Left ventricle myocardium inferior (tissue), 1 donor: ENCODE measurements around the gene PLEKHG3. TPM values are rescaled to one million over a fixed set of nuclear protein-coding genes. Genes with fewer than 3 reads are reported as not detected.

Source experiments
- DNase-seq: peaks from one replicate; pipeline ENCODE4 v3.0.0-alpha.2; 2020
- H3K27ac ChIP-seq: fragments of 200-600 bp; replicated peaks from 2 replicates; pipeline ENCODE4 v1.8.0; 2021
- H3K27me3 ChIP-seq: fragments of 200-600 bp; 2 replicates; pipeline ENCODE4 v1.8.0; 2021; ENCODE audit warnings: low read depth
- H3K36me3 ChIP-seq: fragments of 200-600 bp; 2 replicates; pipeline ENCODE4 v1.8.0; 2021
- H3K4me1 ChIP-seq: fragments of 200-600 bp; 2 replicates; pipeline ENCODE4 v1.8.0; 2021
- H3K4me3 ChIP-seq: fragments of 200-600 bp; 2 replicates; pipeline ENCODE4 v1.8.0; 2021; ENCODE audit warnings: mild to moderate bottlenecking, moderate library complexity
- H3K9me3 ChIP-seq: fragments of 200-600 bp; replicated peaks from 2 replicates; pipeline ENCODE4 v1.8.0; 2021
- CTCF ChIP-seq: fragments of 200-600 bp; IDR thresholded peaks from 2 replicates; pipeline ENCODE4 v1.8.0; 2021; ENCODE audit warnings: antibody characterized with exemption, mild to moderate bottlenecking, borderline replicate concordance
- intact Hi-C: fragments of 100-400 bp; cut with micrococcal nuclease; formaldehyde crosslinking; loops from one replicate; pipeline ENCODE4 v1.11.0; 2022
- total RNA-seq: library from RNA; stranded (reverse); fragmentation: NEBNext Ultra II Directional; extraction: Animal tissue kit (Norgen Biotek cat#: 25700); gene quantifications from one replicate; pipeline ENCODE4 v1.2.1, GENCODE V29; 2021
- donor health status: DM: no; HTN: yes; CAD: no; lungs with severe emphysema.

PLEKHG3 gene
- total RNA-seq, 1 donor from 2014 or later, result 16.5 TPM

GRCh38 chr14:64779472-64779871, 75.2 kb downstream of the PLEKHG3 start:
- intact Hi-C loops, result no loop called here
- Histone ChIP-seq H3K4me3 (no peak overlapping the region), H3K9me3 (no peaks in the 10 kb centered on the region), H3K36me3 (peaks cover 22% of the 10 kb centered on the region), H3K27ac (peak overlapping the region; percentile 89), H3K27me3 (no peaks in the 10 kb centered on the region), H3K4me1 (peaks cover 34% of the 10 kb centered on the region)
- no peak for TF ChIP-seq CTCF
- peak; percentile 71 for DNase-seq

GRCh38 chr14:64782196-64782595, 78.0 kb downstream of the PLEKHG3 start:
- Histone ChIP-seq H3K4me1 (peaks cover 37% of the 10 kb centered on the region), H3K9me3 (no peaks in the 10 kb centered on the region), H3K27me3 (no peaks in the 10 kb centered on the region), H3K4me3 (no peak overlapping the region), H3K36me3 (peaks cover 27% of the 10 kb centered on the region), H3K27ac (no peak overlapping the region)
- TF ChIP-seq CTCF, result no peak
- intact Hi-C loops, result no loop called here
- no peak for DNase-seq

- intact Hi-C loops, result no loop called here
Observed at GRCh38 chr14:64784006-64784405, 79.8 kb downstream of the PLEKHG3 start.

GRCh38 chr14:64786296-64787149, 82.3 kb downstream of the PLEKHG3 start:
- DNase-seq, result no peak
- Histone ChIP-seq H3K27me3 (no peaks in the 10 kb centered on the region), H3K27ac (no peak overlapping the region), H3K4me3 (no peak overlapping the region), H3K9me3 (no peaks in the 10 kb centered on the region), H3K36me3 (peaks cover 31% of the 10 kb centered on the region), H3K4me1 (peaks cover 8% of the 10 kb centered on the region)
- no peak for TF ChIP-seq CTCF
- intact Hi-C loops, result no loop called here

More at GRCh38 chr14:64784006-64784405, 79.8 kb downstream of the PLEKHG3 start:
- H3K4me3 ChIP-seq, result no peak overlapping the region
- no peak for TF ChIP-seq CTCF
- no peak overlapping the region for H3K27ac ChIP-seq
- peaks cover 27% of the 10 kb centered on the region for H3K36me3 ChIP-seq
- no peaks in the 10 kb centered on the region for H3K27me3 ChIP-seq
- DNase-seq, result no peak
- no peaks in the 10 kb centered on the region for H3K9me3 ChIP-seq
- H3K4me1 ChIP-seq, result peaks cover 19% of the 10 kb centered on the region

- Histone ChIP-seq H3K36me3 (peaks cover 34% of the 10 kb centered on the region), H3K27ac (no peak overlapping the region), H3K4me1 (peaks cover 8% of the 10 kb centered on the region), H3K4me3 (no peak overlapping the region), H3K27me3 (no peaks in the 10 kb centered on the region), H3K9me3 (no peaks in the 10 kb centered on the region)
- TF ChIP-seq CTCF, result no peak
- no peak for DNase-seq
- intact Hi-C loops, result no loop called here
Observed at GRCh38 chr14:64787619-64788018, 83.4 kb downstream of the PLEKHG3 start.
